PC-9 (cell line): ENCODE data around the gene ARID3A.

Experiments used
- CTCF ChIP-seq: fragments of 200-600 bp; sonication (generic); conservative IDR thresholded peaks from 2 replicates; pipeline ENCODE4 v1.6.1; 2017; ENCODE audit warnings: mixed run types, antibody characterized with exemption, mild to moderate bottlenecking, moderate library complexity
- EZH2 ChIP-seq: fragments of 200-600 bp; sonication (generic); IDR thresholded peaks from 2 replicates; pipeline ENCODE4 v1.8.0; 2017; ENCODE audit warnings: antibody characterized with exemption, low read depth

GRCh38 chr19:888581-889385 lies 37.1 kb upstream of the ARID3A start:
- TF ChIP-seq CTCF (no peak), EZH2 (no peak)
